ENCODE measurements around the gene RBMS3.

DNA sequence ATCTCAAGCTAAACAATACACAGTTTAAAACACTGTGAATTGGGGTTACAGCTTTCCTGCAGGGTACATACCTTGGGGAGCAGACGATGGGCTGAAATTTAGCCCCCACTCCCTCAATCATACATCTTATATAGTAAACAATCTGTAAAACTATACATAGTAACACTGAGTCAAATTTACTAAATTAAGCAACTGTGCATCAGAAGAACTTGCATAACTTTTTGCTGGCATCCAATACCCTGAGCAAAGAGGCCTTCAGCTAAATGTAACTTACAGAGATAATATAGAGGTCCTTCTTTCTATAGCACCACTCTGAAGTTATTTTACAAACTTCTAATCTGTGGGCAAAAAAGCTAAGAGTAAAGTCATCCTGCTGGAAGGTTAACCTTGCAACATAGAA lies 721.9 kb downstream of the RBMS3 start:
- TF ChIP-seq, protein P1, sequence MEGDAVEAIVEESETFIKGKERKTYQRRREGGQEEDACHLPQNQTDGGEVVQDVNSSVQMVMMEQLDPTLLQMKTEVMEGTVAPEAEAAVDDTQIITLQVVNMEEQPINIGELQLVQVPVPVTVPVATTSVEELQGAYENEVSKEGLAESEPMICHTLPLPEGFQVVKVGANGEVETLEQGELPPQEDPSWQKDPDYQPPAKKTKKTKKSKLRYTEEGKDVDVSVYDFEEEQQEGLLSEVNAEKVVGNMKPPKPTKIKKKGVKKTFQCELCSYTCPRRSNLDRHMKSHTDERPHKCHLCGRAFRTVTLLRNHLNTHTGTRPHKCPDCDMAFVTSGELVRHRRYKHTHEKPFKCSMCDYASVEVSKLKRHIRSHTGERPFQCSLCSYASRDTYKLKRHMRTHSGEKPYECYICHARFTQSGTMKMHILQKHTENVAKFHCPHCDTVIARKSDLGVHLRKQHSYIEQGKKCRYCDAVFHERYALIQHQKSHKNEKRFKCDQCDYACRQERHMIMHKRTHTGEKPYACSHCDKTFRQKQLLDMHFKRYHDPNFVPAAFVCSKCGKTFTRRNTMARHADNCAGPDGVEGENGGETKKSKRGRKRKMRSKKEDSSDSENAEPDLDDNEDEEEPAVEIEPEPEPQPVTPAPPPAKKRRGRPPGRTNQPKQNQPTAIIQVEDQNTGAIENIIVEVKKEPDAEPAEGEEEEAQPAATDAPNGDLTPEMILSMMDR (conservative IDR thresholded peaks at IDR 0.05; ENCODE audit: low read length) = no peak
- TF ChIP-seq EZH2phosphoT487 (IDR thresholded peaks at IDR 0.05; ENCODE audit: borderline replicate concordance, low read depth, low read length) = no peak

Data from OCI-LY7 (cell line).